Spinal cord (tissue), 10 donors: ENCODE measurements around the gene SPRED1. TPM values are rescaled to one million over a fixed set of nuclear protein-coding genes. Genes with fewer than 3 reads are reported as not detected.
A peak's percentile ranks its signal among the peaks of the same experiment; 100 is the strongest.

Experiments
- DNase-seq, 6 donors: peaks; one replicate each; pipeline versions ENCODE4 v3.0.0 to v3.0.0-alpha.2; 2013 to 2015; ENCODE audit warnings: low spot score in 6 of 6, low read depth in 4 of 6
- H3K27ac ChIP-seq: one replicate; pipeline ENCODE4 v1.5.1; 2013; ENCODE audit warnings: low read depth, low read length, control low read depth
- H3K27me3 ChIP-seq: one replicate; pipeline ENCODE4 v1.6.1; 2013; ENCODE audit warnings: low read length; ENCODE audit not compliant: control insufficient read depth, insufficient read depth
- H3K36me3 ChIP-seq: one replicate; pipeline ENCODE4 v1.6.1; 2013; ENCODE audit warnings: low read length; ENCODE audit not compliant: control insufficient read depth, insufficient read depth
- H3K4me1 ChIP-seq: one replicate; pipeline ENCODE4 v1.6.1; 2013; ENCODE audit warnings: low read length; ENCODE audit not compliant: control insufficient read depth, insufficient read depth
- H3K4me3 ChIP-seq: one replicate; pipeline ENCODE4 v1.5.1; 2013; ENCODE audit warnings: low read depth, low read length, control low read depth
- H3K9me3 ChIP-seq: one replicate; pipeline ENCODE4 v1.6.1; 2013; ENCODE audit warnings: low read length; ENCODE audit not compliant: control insufficient read depth, insufficient read depth
- WGBS: methylation state at CpG from one replicate; pipeline ENCODE4 v1.1.5; 2013; ENCODE audit warnings: missing lambda C conversion rate; ENCODE audit not compliant: insufficient coverage; 5-methylcytosine and 5-hydroxymethylcytosine counted together
- long read RNA-seq, 4 donors: transcript quantifications; one replicate each; lab custom pipeline, GENCODE V29; 2026
- polyA plus RNA-seq, 2 donors: library from polyadenylated mRNA; unstranded; fragments of 120-200 nt; gene quantifications; one replicate each; pipeline ENCODE4 v1.2.1, GENCODE V29; 2013; ENCODE audit not compliant: insufficient read length in 2 of 2
- total RNA-seq, 2 donors: library from RNA; depleted of rRNA in 1 of 2; stranded (reverse); fragments of 120-200 nt in 1 of 2; fragments of >200 nt in 1 of 2; gene quantifications; one replicate each; pipeline versions ENCODE4 v1.2.3 to v1.2.4, GENCODE V29; 2013 to 2014
- donor health status: healthy.

The SPRED1 gene
- total RNA-seq = 10 to 100 TPM; 36.8 to 85.8 TPM
- polyA plus RNA-seq = 10 to 100 TPM; 32.5 to 52.8 TPM
- long read RNA-seq, donor 1, full-length matches to known transcripts = 8 of 8 reads
- long read RNA-seq, donor 1, partial matches to known transcripts = 0 of 8 reads
- long read RNA-seq, donor 1, other reads (novel, unspliced or antisense) = 0 of 8 reads
- long read RNA-seq, donor 2, full-length matches to known transcripts = 9 of 9 reads
- long read RNA-seq, donor 2, partial matches to known transcripts = 0 of 9 reads
- long read RNA-seq, donor 2, other reads (novel, unspliced or antisense) = 0 of 9 reads
- long read RNA-seq, donor 3, full-length matches to known transcripts = 6 of 6 reads
- long read RNA-seq, donor 3, partial matches to known transcripts = 0 of 6 reads
- long read RNA-seq, donor 3, other reads (novel, unspliced or antisense) = 0 of 6 reads
- long read RNA-seq, donor 4, full-length matches to known transcripts = 3 of 3 reads
- long read RNA-seq, donor 4, partial matches to known transcripts = 0 of 3 reads
- long read RNA-seq, donor 4, other reads (novel, unspliced or antisense) = 0 of 3 reads

- 0% methylated on average over 68 of the region's 75 CpGs for WGBS
- Histone ChIP-seq H3K9me3 (no peaks in the 10 kb centered on the region), H3K27ac (peak within 1 kb of the TSS; percentile 98), H3K4me1 (peaks cover 5% of the 10 kb centered on the region), H3K27me3 (no peaks in the 10 kb centered on the region), H3K36me3 (no peaks in the 10 kb centered on the region), H3K4me3 (peak within 1 kb of the TSS; percentile 88)
- peak in 2 of 6 donors; percentile 36 to 76 for DNase-seq
These were observed at the start of gene SPRED1 for GRCh38 chr15:38252481-38253350. Gene SPRED1, plus strand, starts transcription at chr15:38252836. Its CDS starts 350 bp downstream, at chr15:38253186.

GRCh38 chr15:38205526-38206272, 46.9 kb upstream of the SPRED1 start:
- Histone ChIP-seq H3K27me3 (no peaks in the 10 kb centered on the region), H3K4me3 (no peak overlapping the region), H3K9me3 (no peaks in the 10 kb centered on the region), H3K27ac (no peak overlapping the region), H3K36me3 (no peaks in the 10 kb centered on the region), H3K4me1 (no peaks in the 10 kb centered on the region)
- WGBS = no CpG with 5 or more reads among the region's 3 CpGs
- DNase-seq = no peak

GRCh38 chr15:38207621-38208020, 45.0 kb upstream of the SPRED1 start:
- Histone ChIP-seq H3K36me3 (no peaks in the 10 kb centered on the region), H3K27ac (no peak overlapping the region), H3K4me1 (no peaks in the 10 kb centered on the region), H3K9me3 (no peaks in the 10 kb centered on the region), H3K4me3 (no peak overlapping the region), H3K27me3 (no peaks in the 10 kb centered on the region)
- WGBS = no CpG with 5 or more reads among the region's 2 CpGs
- no peak for DNase-seq

- Histone ChIP-seq H3K36me3 (no peaks in the 10 kb centered on the region), H3K4me3 (no peak overlapping the region), H3K9me3 (no peaks in the 10 kb centered on the region), H3K27me3 (no peaks in the 10 kb centered on the region), H3K4me1 (no peaks in the 10 kb centered on the region), H3K27ac (no peak overlapping the region)
- DNase-seq = no peak
- WGBS = no CpG with 5 or more reads among the region's 1 CpG
These were observed 44.4 kb upstream of the SPRED1 start for GRCh38 chr15:38208206-38208605.

- Histone ChIP-seq H3K4me3 (no peak overlapping the region), H3K9me3 (no peaks in the 10 kb centered on the region), H3K4me1 (no peaks in the 10 kb centered on the region), H3K27ac (no peak overlapping the region), H3K27me3 (no peaks in the 10 kb centered on the region), H3K36me3 (no peaks in the 10 kb centered on the region)
- no peak for DNase-seq
- WGBS = no CpG with 5 or more reads among the region's 2 CpGs
These were observed 43.9 kb upstream of the SPRED1 start for GRCh38 chr15:38208779-38209178.

GRCh38 chr15:38211249-38211648, 41.4 kb upstream of the SPRED1 start:
- H3K9me3 ChIP-seq = no peaks in the 10 kb centered on the region
- no peak for DNase-seq
- H3K36me3 ChIP-seq = no peaks in the 10 kb centered on the region
- H3K4me1 ChIP-seq = no peaks in the 10 kb centered on the region
- no peak overlapping the region for H3K27ac ChIP-seq
- H3K27me3 ChIP-seq = no peaks in the 10 kb centered on the region
- no peak overlapping the region for H3K4me3 ChIP-seq

GRCh38 chr15:38211811-38212210, 40.8 kb upstream of the SPRED1 start:
- Histone ChIP-seq H3K4me1 (no peaks in the 10 kb centered on the region), H3K9me3 (no peaks in the 10 kb centered on the region), H3K27ac (no peak overlapping the region), H3K4me3 (no peak overlapping the region), H3K36me3 (no peaks in the 10 kb centered on the region), H3K27me3 (no peaks in the 10 kb centered on the region)
- 100% methylated on average over 3 of the region's 4 CpGs for WGBS
- no peak for DNase-seq

GRCh38 chr15:38212729-38213351, 39.8 kb upstream of the SPRED1 start:
- Histone ChIP-seq H3K27ac (no peak overlapping the region), H3K4me3 (no peak overlapping the region), H3K9me3 (no peaks in the 10 kb centered on the region), H3K4me1 (no peaks in the 10 kb centered on the region), H3K36me3 (no peaks in the 10 kb centered on the region), H3K27me3 (no peaks in the 10 kb centered on the region)
- WGBS = no CpG with 5 or more reads among the region's 3 CpGs
- DNase-seq = no peak

GRCh38 chr15:38213356-38213755, 39.3 kb upstream of the SPRED1 start:
- Histone ChIP-seq H3K4me1 (no peaks in the 10 kb centered on the region), H3K27ac (no peak overlapping the region), H3K36me3 (no peaks in the 10 kb centered on the region), H3K9me3 (no peaks in the 10 kb centered on the region), H3K27me3 (no peaks in the 10 kb centered on the region), H3K4me3 (no peak overlapping the region)
- no peak for DNase-seq
- WGBS = 95% methylated on average over 2 of the region's 2 CpGs
